ENCODE data around the gene SNCA.

SNCA gene

GRCh38 chr4:89836897-89837384 lies at the start of gene SNCA:
Gene SNCA, minus strand, starts transcription at chr4:89837161. Its CDS starts 1,494 bp downstream, at chr4:89835667.
- peak; percentile 66 for DNase-seq

GRCh38 chr4:89879215-89879614 lies 42.3 kb upstream of the SNCA start:
- no peak for DNase-seq

GRCh38 chr4:89878611-89879010 lies 41.6 kb upstream of the SNCA start:
- no peak for DNase-seq

DNA sequence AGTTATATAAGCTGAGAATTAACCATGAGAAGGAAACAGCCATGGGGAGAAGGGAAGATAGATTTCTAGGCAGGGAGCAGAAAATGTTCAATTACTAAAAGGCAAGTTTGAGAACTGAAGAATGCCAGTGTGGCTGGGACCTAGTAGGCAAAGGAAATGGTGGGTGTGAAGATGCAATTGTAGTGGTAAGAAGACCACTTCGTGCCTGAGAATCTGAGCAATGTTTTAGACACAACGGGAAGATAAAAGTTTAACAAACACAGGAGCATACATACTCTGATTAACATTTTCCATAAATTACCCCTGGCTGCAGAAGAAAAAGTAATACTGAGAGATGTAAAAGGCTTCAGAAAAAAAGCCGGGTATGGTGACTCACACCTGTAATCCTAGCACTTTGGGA lies 39.6 kb upstream of the SNCA start:
- DNase-seq, result no peak

- DNase-seq, result no peak
These were observed 34.2 kb upstream of the SNCA start for GRCh38 chr4:89871211-89871610.

DNA sequence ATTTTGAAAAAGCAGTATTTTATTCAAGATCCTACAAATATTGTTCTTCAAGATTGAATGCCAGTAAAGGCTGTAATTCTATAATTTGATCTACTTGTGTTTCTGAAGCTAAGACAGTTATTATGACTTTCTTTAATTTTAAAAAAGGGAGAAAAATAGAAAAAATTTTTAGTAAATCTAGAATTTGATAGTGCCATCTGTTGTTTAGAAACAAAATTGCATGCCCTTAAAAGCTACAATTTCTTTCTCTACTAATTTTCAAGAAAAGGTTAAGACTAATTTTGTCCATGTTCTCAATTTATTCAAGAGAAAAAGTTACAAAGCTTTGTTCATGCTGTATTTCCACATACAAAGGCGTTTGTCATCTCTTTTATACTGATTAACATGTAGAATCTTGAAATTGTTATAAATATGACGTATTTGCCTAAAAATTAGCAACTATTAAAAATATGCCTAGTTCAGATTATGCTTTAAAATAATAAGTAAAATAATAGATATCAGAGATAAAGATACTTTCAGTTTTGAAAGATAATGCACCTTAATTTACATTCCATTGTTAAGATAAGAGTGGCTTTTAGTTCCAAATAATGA lies 32.1 kb upstream of the SNCA start:
- DNase-seq, result no peak

- DNase-seq, result no peak
These were observed 31.3 kb upstream of the SNCA start for GRCh38 chr4:89868276-89868675.

- no peak for DNase-seq
These were observed 26.6 kb upstream of the SNCA start for GRCh38 chr4:89863533-89863932.

- no peak for DNase-seq
These were observed 24.0 kb upstream of the SNCA start for GRCh38 chr4:89860971-89861370.

DNA sequence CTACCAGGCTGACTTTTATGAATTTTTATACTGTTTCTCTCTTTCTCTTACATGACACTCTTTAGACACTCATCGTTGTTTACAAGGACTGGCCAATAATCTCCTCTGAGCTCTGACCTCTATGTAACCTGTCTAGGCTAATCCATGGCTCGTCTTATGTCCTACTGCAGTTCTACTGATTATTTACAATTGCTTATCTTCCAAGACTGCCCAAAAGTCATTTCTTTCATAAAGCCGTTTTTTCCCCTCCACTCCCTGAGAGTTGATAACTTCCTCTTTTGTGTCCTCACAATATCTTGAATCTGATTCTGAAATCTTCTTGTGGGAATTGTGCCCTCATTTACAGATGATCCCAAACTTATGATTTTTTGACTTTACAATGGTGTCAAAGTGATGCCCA lies 18.3 kb upstream of the SNCA start:
- no peak for DNase-seq

DNA sequence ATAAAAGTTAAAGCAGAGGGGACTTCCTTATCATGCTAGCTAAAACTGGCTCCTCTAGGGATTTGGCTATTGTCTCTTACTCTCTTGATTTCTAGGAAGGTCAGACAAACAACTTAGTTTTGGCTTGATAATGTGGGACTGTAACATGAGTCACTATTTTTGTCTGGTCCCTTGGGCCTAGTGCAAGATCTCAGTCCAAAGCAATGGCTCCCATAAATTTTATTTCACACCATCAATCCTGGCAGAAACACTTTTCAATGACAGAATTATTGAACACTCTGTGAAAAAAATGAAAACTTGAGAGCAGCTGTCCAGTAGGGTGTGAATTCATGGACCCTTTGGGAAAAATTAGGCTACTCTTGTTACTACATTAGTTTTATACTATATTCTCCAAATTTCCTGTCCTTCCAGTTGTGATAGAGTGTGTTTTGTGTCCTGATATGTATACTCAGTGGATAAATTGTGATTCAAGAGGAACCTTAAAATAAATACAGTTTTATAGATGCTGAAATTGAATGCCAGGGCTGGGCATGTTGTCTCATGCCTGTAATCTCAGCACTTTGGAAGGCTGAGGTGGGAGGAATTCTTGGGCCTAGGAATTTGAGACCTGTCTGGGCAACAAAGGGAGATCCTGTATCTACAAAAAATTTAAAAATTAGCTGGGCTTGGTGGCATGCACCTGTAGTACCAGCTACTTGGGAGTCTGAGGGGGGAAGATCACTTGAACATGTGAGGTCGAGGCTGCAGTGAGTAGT lies 10.8 kb upstream of the SNCA start:
- no peak for DNase-seq

DNA sequence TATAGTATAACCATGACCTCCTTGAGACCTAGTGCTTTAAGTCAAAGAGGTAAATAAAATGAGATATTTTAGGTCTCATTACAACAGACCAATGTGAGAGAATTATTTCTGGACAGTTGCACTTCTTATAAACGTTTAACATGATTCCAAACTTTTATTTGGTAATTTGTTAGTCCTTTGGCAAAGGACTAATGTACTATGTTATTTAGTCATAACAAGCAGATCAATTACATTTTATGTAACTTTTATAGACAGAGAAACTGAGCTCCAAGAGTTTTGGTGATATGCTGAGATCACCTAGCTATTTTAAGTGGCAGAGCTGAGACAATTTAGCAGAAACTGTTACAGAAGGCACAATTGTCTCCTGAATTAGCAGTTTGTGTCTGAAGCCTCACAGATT lies 2.6 kb upstream of the SNCA start:
- DNase-seq, result no peak

- DNase-seq, result no peak
These were observed 1.0 kb upstream of the SNCA start for GRCh38 chr4:89837993-89838390.

DNA sequence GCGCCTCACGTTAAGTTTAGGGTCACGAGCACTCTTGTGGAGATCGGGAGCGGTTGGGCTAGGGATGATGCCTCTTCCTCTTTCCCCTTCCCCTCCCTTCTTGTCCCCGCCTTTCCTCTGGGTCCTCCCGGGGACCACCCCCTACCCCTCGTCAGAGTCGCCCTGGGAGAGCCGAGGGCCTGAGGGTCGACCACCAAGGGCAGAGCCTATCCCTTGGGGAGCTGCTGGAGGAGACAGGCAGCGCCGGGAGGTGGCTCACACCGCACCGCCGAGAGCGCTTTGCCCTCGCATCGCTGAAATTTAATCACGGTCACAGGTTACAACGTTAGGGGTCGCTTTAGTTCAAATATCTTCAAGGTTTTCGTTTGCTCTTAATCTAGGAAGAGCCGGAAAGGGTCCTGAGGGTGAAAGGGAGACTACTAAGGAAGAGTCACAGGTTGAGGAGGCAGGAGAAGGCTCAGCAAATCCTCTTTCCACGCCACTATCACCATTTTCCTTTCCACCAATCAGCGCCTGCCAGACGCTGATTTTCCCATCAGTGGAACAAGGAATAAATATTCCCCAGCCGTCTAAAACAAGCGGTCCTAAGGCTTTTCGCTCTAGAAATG lies 528 bp upstream of the SNCA start:
- no peak for DNase-seq

GRCh38 chr4:89836031-89836745 lies 773 bp downstream of the SNCA start:
- no peak for DNase-seq

DNA sequence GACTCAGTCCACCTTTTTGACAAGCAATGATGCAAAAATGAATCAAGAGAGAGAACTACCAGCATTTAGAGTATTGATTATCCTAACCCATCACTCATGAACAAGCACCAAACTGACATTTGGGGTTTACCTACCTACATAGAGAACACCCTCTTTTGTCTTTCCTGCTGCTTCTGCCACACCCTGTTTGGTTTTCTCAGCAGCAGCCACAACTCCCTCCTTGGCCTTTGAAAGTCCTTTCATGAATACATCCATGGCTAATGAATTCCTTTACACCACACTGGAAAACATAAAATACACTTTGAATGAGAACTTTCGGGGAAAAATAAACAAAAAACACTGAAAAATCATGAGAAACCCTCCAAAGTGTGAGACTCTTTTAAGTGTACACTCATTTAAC lies 1.5 kb downstream of the SNCA start:
- DNase-seq, result no peak

DNA sequence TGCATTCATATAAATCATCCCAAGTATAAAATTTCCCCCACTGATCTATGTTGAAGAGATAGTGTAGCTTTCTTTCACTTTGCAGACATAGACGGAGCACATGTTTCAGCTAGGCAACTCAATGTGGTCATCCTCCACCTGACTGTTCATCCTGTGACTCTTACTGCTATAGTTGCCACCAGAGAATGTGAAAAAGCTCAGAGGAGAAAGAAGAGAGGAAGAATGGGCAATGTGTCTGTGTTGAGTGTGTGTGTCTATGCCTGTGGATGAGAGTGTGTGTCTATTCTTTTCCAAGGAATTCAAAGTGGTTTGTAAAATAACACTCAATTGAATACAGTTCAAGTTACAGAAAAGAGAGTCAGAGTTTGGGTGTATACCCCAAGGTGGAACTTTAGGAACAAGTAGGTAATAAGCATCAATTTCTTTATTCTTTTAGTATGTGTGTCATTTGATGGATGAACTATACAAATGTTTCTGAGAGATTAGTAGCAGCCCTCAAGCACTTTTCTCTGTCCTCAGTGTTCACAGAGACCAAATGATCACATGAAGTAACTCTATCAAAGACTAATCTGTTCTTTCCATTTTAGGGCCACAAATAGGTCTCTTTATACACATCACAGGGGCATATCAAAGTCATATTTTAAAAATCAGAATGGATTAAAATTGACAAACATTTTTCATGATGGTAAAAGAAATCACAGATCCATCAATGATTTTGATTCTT lies 2.3 kb downstream of the SNCA start:
- no peak for DNase-seq

DNA sequence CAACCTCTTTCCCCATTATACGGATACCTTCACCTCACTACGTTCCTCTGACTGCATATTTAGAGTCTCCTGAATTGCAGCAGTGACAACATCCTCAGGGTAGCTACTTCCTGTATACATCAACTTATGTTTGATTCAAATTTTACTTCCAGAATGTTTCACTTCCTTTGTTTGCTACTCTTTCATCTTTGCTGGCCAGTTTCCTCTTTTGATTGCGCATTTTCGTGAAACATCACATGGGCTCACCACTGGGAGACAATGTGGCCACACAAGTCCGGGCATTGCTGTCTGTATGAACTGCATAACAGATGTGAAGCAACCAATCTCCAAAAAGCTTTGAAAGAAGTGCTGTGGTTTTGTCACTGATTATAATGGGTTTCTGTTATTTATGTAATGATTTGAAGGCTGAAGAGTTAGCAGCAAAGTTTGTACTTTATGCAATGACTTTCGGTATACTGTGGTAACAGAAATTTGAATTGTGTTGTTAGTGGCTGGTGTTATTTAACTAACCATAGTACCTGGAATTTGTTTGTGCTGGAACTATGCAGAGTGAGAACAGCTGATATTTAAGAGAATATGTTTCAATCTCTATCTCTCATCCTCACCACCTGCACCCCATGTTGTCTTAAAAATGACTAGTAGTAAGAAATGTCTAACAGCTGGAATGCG lies 7.4 kb downstream of the SNCA start:
- no peak for DNase-seq

DNA sequence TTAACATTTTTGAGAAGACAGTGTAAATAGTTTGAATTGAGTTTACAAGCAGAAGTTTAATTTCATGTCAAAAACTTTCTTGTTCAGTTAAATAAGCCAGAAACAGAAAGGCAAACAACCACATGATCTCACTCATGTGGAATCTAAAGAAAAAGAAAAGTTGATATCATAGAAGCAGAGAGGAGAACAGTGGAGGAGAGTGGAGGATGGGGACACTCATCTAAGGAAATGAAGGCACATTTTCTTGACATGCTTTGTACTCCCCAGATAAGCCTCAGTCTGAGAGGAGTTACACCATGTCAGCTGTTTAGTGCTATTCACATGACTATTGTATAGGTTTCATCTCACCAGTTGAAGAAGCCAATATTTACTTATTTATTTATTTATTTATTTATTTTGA lies 13.5 kb downstream of the SNCA start:
- no peak for DNase-seq

GRCh38 chr4:89821612-89822011 lies 15.3 kb downstream of the SNCA start:
- no peak for DNase-seq

GRCh38 chr4:89820010-89820409 lies 17.0 kb downstream of the SNCA start:
- DNase-seq, result no peak

- DNase-seq, result no peak
These were observed 22.6 kb downstream of the SNCA start for GRCh38 chr4:89814362-89814761.
